HG02840 (cell line): ENCODE results near the gene TGFBI.

Experiments used
- ATAC-seq: cut with Tn5 transposase; IDR thresholded peaks from one replicate; pipeline ENCODE4 v1.9.1; 2021; ENCODE audit warnings: mild to moderate bottlenecking, moderate library complexity, moderate number of reproducible peaks; ENCODE audit not compliant: unreplicated experiment, low FRiP score

TGFBI gene

GRCh38 chr5:136061630-136062365 lies 33.0 kb downstream of the TGFBI start:
- ATAC-seq = no peak

DNA sequence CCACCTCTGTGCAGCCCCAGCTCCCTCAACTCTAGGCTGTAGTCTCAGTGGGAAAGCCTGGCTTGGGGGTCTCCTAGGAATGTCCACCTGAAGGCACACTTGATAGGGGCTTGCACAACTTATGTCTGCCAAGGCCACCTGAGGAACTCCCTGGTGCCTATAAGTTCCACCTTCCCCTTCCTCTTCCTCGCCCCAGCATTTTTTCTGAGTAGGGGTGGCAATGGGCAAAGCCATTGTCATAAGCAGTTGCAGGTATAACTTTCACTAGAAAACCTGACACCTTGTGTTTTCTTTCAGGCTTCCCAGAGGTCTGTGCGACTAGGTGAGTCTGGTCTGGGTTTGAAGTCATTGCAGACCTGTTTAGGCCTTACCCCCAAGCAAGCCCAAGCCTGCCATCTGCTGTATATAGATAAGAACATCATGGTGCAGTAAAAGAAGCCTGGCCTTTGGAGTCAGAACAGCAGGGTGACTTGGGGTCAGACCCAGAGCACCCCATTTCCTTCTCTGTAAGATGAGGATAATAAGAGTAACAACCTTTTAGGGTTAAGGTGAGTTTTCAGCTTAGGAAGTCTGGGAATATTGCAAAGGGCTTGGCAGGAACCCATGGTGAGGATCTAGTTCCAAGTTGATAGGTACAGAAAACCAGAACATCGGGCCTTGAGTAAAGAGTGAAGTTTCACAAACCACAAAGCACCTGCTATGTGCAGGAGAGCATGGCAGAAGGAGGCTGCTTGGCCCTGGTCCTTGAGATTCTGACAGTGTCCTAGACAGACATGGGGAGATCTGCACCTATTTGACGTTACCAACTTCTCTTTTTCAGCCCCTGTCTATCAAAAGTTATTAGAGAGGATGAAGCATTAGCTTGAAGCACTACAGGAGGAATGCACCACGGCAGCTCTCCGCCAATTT lies 33.8 kb downstream of the TGFBI start:
- no peak for ATAC-seq

- ATAC-seq = no peak
Observed at GRCh38 chr5:136063778-136064465, 35.1 kb downstream of the TGFBI start.

GRCh38 chr5:136064510-136064909 lies 35.7 kb downstream of the TGFBI start:
- no peak for ATAC-seq

GRCh38 chr5:136065588-136065987 lies 36.8 kb downstream of the TGFBI start:
- ATAC-seq = no peak

DNA sequence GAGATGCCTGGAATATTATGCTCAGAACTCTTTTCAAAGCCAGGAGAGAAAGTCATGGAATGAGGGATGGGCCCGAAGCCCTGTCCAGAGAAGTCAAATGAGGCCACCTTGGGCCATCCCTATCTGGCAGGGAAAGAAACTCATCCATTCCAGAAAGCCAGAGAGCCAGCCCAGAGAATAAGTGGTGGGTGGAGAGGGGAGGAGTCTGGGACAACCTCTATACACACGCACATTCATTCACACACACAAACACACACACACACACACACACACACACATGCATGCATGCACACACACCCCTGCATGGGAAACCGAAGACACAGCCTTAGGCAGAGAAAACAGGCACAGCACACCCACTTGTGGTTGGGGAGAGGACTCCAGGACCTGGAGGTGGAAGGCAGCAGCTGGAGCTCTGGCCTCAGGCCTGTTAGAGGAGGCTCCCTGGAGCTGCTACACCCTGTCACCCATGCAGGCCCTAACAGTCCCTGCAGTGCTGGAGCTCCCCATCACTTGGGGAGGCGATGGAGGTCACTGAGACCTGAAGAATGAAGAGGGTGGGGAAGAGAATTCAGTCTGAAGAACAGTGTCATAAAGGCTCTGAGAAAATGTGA lies 38.0 kb downstream of the TGFBI start:
- no peak for ATAC-seq

- no peak for ATAC-seq
Observed at GRCh38 chr5:136067422-136067821, 38.6 kb downstream of the TGFBI start.

- ATAC-seq = no peak
Observed at GRCh38 chr5:136070486-136071285, 41.9 kb downstream of the TGFBI start.

DNA sequence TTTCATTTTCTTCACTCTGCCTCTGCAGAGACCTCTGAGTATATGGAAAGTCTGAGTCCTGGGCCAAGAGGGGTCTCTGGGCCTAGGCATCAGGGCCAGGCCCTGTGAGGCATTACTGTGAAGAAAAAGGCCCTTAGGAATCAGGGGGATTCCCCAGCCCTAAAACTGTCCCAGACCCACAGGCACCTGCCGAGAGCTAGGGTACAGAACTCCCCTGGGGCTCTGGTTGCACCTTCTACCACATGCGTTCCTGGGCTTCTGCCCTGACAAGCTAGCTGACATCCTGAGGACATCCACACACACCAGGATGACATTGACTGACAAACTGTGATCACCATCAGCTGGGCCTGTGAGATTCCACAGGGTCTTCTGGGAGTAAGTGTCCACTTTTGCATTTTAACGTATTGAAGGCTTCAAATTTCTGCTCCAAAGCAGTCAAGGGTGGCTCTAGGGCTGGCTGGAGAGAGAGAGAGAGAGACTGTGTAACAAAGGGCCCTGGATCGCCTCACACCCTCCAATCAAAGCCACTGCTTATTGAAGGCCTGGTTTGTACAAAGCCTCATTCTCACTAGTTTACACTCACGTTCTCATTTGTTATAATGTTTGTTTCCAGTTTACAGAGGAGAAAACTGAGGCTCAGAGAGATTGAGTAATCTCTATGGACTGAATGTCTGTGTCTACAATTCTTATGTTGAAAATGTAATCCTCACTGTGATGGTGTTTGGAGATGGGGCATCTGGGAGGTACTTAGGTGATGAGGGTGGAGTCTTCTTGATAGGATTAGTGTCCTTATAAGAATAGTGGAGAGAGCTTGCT lies 45.1 kb downstream of the TGFBI start:
- ATAC-seq = peak; percentile 69

- no peak for ATAC-seq
Observed at GRCh38 chr5:136075466-136075891, 46.7 kb downstream of the TGFBI start.

DNA sequence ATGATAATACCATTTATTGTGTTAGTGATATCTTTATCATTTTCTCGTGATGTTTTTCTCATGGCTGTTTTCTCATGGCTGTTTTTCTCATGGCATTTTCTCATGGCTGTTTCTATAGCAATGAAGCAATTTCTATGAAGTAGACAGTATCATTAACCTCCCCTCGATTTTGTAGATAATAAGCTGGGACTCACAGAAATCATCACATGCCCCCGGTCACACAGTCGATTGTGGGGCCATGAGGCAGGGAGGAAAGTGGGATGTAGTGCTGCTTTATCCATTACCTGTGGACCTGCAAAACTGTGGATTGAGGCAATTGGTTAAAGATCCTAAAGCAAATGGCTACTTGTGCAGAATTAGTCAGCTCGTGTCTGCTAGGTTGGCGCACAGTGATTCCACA lies 47.3 kb downstream of the TGFBI start:
- no peak for ATAC-seq

DNA sequence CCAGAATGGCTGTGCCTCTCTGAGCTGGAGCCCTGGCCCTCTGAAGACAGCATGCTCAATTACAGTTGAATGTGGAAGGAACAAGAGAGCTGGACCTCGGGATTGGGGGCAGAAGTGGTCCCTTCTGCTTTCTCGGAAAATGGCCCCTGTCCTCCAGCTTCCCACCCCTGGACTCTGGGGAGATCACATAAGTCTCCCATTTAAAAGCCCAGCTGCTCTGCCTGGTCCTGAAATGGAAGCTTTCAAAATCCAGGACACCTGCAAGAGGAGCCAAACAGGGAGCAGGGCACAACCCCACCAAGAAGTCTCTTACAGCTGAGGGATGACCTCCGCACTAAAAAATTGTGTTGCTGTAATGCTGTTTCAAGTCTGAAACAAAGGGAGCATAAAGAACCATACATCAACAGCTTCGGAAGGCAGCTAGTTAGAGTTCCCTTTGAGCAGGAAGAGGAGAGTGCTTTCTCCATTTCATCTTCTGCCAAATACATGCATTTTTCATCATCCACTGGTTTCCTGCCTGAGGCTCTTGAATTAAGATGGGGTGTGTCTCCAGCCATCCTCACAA lies 48.2 kb downstream of the TGFBI start:
- no peak for ATAC-seq

- no peak for ATAC-seq
Observed at GRCh38 chr5:136079195-136079985, 50.6 kb downstream of the TGFBI start.

GRCh38 chr5:136080113-136080482 lies 51.3 kb downstream of the TGFBI start:
- no peak for ATAC-seq

DNA sequence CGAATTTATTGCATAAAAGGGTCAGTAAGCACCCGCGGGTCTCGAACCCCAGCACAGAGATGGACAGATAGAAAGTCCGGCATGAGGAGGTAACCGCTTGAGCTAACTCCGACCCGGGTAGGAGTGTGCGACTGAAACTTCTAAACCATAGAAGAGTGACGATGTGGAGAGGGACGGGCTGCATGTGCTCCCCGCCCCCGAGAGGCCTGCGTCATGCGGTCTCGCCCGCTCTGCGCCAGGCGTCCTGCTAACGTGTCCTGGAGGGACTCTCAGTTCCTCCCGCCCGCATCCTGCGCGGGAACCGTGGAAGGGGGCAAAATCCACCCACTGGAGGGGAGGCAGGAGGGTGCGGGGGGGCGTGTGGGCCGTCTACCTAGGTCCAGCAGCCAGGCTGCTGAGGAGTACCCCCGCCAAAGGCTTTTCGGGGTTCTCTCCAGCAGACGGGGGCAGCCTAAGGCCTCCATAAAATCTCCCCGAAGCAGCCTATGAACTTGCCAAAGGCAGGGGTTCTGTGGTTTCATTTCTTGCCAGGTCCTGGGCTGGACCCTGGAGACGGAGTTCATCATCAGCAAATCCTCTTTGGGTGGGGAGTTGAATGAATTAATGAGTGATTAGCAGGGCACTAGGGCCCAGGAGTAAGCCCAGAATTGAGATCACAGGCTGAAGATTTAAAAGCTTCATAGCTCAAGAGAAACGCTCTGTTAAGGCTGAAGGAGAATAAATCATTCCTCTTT lies 51.9 kb downstream of the TGFBI start:
- peak; percentile 82 for ATAC-seq

DNA sequence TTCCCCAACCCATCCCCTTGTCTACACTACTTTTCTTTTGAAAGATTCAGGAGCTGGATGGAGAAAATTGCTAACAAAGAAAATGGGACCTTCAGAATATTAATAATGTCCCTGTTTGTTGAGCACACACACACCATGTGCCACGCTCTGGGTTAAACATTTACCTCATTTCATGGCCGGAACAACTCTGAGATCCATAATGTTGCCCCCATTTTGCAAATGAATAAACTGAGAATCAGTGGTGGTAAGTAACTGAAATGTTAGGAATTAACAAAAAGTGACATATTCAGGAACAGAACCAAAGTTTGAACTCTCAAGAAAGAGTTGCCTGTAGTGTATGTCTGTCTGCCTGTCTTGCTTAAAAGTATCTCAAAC lies 52.4 kb downstream of the TGFBI start:
- no peak for ATAC-seq
